ENCODE measurements around the gene SSTR3.

The SSTR3 gene

DNA sequence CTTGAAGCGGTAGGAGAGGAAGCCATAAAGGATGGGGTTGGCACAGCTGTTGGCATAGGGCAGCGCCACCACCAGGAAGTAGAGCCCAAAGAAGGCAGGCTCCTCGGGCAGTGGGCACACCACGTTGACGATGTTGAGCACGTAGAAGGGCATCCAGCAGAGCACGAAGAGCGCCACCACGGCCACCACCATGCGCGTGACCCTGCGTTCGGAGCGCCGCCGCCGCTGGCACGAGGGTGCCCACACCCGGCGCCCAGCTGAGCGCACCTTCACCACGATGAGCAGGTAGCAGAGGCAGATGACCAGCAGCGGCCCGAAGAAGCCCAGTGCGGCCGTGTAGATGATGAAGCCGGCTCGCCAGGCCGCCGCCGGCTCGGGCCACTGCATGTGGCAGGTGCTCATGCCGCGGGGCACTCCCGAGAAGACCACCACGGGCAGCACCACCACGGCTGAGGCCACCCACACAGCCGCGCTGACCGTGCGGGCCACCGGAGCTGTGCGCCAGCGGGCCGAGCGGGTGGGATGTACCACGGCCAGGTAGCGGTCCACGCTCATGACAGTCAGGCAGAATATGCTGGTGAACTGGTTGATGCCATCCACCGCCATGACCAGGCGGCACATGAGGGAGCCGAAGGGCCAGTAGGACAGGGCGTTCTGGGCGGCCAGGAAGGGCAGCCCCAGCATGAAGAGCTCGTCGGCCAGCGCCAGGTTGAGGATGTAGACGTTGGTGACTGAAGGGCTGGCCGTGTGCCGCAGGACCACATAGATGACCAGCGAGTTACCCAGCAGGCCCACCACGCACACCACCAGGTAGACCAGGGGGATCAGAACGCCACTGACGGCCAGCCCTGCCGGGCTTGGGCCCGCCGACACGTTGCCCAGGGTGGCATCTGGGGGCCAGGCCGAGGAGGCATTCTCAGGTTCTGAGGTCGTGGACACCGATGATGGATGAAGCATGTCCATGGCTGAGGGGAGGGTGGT, 5.1 kb downstream of the SSTR3 start:
- TF ChIP-seq, protein P1, sequence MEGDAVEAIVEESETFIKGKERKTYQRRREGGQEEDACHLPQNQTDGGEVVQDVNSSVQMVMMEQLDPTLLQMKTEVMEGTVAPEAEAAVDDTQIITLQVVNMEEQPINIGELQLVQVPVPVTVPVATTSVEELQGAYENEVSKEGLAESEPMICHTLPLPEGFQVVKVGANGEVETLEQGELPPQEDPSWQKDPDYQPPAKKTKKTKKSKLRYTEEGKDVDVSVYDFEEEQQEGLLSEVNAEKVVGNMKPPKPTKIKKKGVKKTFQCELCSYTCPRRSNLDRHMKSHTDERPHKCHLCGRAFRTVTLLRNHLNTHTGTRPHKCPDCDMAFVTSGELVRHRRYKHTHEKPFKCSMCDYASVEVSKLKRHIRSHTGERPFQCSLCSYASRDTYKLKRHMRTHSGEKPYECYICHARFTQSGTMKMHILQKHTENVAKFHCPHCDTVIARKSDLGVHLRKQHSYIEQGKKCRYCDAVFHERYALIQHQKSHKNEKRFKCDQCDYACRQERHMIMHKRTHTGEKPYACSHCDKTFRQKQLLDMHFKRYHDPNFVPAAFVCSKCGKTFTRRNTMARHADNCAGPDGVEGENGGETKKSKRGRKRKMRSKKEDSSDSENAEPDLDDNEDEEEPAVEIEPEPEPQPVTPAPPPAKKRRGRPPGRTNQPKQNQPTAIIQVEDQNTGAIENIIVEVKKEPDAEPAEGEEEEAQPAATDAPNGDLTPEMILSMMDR (IDR thresholded peaks at IDR 0.05; ENCODE audit: extremely low read depth, missing control alignments) = no peak
- DNase-seq (ENCODE audit: low spot score) = no peak

DNA sequence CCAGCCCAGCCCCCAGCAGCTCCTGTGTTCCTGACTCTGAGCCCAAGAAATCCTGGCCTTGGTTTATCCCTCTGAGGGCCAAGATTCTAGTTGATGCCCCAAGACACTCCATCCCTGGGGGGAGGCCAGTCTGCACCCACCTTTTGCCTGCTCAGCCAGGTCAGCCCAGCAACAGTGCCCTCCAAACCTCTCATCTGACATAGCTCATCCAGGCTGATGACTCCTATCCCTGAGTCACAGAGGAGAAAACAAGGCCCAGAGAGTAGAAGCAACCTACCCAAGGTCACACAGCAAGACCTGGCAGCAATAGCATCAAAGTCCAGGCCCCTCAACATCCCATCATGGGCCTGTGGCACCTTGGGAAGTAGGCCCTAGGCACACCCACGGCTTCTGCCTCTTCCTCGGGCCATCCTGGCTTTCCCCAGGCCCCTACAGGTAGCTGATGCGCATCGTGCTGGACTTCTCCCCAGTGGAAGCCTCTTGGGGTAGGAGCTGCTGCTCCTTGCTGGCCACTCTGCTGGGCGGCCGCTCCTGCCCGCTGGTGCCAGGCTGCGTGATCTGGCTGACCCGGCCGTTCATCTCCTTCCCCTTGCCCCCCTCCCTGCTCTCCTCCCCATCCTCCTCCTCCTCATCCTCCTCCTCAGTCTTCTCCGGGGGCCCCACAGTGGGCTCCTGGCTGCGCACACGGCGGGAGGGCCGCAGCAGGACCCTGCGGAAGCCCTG, 6.0 kb downstream of the SSTR3 start:
- TF ChIP-seq, protein P1 (IDR thresholded peaks at IDR 0.05; ENCODE audit: extremely low read depth, missing control alignments) = no peak
- DNase-seq (ENCODE audit: low spot score) = no peak

DNA sequence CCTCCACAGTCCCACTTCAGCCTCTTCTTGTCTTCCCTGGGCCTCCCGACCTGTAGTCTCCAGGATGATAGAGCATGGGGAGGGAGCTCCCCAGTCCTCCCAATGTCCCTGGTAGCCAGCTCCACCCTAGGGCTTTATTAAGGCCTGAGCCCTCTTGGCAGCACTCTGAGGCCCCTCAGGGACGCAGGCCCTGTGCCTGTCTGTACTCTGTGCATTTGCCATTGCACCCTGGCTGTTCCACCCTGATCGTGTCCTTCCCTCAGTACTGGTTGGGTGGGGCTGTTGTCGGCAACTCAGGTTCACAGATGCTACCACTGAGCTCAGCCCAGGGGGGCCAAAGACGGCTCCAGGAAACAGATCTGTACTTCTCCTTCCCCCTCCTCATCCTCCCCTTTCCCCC, 7.2 kb downstream of the SSTR3 start:
- TF ChIP-seq, protein P1 (IDR thresholded peaks at IDR 0.05; ENCODE audit: extremely low read depth, missing control alignments) = no peak
- DNase-seq (ENCODE audit: low spot score) = no peak

DNA sequence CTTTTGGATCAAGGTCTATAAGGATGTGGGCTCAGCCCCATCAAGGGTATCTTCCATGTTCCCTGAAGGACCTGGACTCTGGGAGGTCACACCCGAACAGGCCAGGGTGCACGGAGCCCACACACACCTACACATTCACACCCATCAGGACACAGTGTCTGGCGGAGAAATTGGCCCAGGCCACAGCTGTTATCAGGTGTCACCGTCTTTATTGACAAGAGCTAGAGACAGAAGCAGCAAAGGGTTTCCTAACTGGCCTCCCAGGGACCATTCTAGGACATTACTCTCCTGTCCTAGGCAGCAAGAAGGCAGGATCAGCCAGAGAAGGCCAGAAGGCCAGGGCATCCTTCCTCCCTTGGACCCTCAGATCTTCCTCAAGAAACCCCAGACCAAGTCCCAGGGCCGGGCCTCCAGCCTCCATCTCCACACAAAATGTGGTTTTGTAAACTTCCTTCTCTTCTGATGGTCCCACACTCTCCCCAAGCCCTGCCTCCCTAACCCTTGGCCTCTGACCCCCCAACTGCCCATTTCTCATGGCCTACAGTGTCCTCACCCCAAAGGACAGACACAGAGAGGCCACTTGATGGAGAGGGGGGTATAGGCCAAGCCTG, 8.1 kb downstream of the SSTR3 start:
- no peak for DNase-seq (ENCODE audit: low spot score)
- TF ChIP-seq, protein P1 (IDR thresholded peaks at IDR 0.05; ENCODE audit: extremely low read depth, missing control alignments) = no peak

DNA sequence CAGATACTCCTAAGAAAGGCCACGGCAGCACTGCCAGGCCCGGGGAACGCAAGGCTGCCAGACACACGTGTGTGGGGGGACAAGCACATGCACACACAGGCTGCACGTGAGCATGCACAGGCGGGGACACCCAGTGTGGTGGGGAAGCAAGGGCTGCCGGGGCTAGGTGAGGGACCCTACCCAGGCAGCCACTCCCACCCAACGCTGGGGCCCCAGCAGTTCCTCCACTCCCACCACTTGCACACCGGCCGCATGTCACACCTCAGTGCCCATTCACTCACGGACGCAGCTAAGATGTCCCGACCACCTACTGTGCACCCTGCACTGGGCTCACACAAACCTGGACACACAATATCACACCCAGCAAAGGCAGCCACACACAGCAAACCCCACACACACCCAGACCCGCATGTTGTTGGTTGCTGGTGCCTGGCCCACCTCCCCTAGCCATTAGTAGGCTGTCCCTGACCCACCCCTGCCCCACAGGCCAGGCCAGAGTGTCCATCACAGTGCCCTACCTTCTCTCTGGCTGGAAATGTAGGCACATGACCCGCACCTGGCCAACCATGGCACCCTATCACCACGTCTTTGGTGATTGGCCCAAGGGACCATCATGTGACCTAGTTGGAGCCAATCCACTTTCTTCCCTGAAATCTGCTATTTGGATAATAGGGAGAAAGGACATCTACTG, 8.8 kb downstream of the SSTR3 start:
- DNase-seq (ENCODE audit: low spot score) = no peak

DNA sequence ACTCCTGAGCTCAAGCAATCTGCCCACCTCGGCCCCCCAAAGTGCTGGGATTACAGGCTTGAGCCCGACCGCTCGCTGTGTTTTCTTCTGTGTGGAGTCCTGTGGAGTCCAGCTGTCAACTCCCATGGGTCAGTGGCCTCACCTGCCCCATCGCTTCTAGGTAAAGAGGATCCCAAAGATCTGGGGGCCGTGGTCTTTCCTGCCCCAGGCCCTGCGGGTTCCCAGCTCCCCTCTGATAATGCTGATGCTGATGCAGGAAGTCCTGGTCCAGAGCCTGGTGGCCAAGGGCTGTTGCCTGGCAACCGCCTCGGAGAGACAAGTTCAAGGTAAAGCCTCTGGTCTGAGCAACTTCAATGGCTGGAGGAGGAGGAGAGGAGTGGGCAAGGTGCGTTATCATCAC, 9.6 kb downstream of the SSTR3 start:
- TF ChIP-seq, protein P1 (IDR thresholded peaks at IDR 0.05; ENCODE audit: extremely low read depth, missing control alignments) = no peak
- no peak for DNase-seq (ENCODE audit: low spot score)

More for the DNA sequence above, 8.8 kb downstream of the SSTR3 start:
- TF ChIP-seq, protein P1 (IDR thresholded peaks at IDR 0.05; ENCODE audit: extremely low read depth, missing control alignments) = no peak
